Measurements from ENCODE around the gene PHACTR1. TPM values are rescaled to one million over a fixed set of nuclear protein-coding genes. Genes with fewer than 3 reads are reported as not detected.

Gene PHACTR1
- total and polyA plus RNA-seq, 8 donors = 1.4 to 12.4 (median 9.3) TPM

GRCh38 chr6:13177664-13178063 lies 461.1 kb downstream of the PHACTR1 start:
- Histone ChIP-seq H3K4me3 (no peak overlapping the region), H3K27ac (no peak overlapping the region), H3K4me1 (no peaks in the 10 kb centered on the region), H3K27me3 (no peaks in the 10 kb centered on the region), H3K9me3 (no peaks in the 10 kb centered on the region), H3K36me3 (no peaks in the 10 kb centered on the region)
- intact Hi-C loops (cut with DNase I) = no loop called here
- DNase-seq = no peak
- no peak for ATAC-seq
- FAIRE-seq = no peak
- no peak for TF ChIP-seq CTCF (IDR thresholded peaks at IDR 0.05)
- 90 to 98% methylated on average over 2 of the region's 2 CpGs for WGBS, 2 donors

- Histone ChIP-seq H3K36me3 (no peaks in the 10 kb centered on the region), H3K4me3 (no peak overlapping the region), H3K27me3 (no peaks in the 10 kb centered on the region), H3K27ac (no peak overlapping the region), H3K9me3 (no peaks in the 10 kb centered on the region), H3K4me1 (no peaks in the 10 kb centered on the region)
- TF ChIP-seq CTCF (IDR thresholded peaks at IDR 0.05) = no peak
- no peak for DNase-seq
- 53 to 67% methylated on average over 5 of the region's 5 CpGs for WGBS, 2 donors
- intact Hi-C loops (cut with DNase I) = no loop called here
- peak in 2 of 4 donors; percentile 28 to 37 for ATAC-seq
- FAIRE-seq = no peak
Observed at GRCh38 chr6:13178107-13178506, 461.5 kb downstream of the PHACTR1 start.

- FAIRE-seq = no peak
- no peak for DNase-seq
- TF ChIP-seq CTCF (IDR thresholded peaks at IDR 0.05) = no peak
- Histone ChIP-seq H3K27me3 (no peaks in the 10 kb centered on the region), H3K36me3 (no peaks in the 10 kb centered on the region), H3K4me1 (no peaks in the 10 kb centered on the region), H3K27ac (no peak overlapping the region), H3K4me3 (no peak overlapping the region), H3K9me3 (no peaks in the 10 kb centered on the region)
- no peak for ATAC-seq
- WGBS, 2 donors = 85 to 96% methylated on average over 7 of the region's 7 CpGs
- intact Hi-C loops (cut with DNase I) = no loop called here
Observed at GRCh38 chr6:13180538-13180937, 464.0 kb downstream of the PHACTR1 start.

DNA sequence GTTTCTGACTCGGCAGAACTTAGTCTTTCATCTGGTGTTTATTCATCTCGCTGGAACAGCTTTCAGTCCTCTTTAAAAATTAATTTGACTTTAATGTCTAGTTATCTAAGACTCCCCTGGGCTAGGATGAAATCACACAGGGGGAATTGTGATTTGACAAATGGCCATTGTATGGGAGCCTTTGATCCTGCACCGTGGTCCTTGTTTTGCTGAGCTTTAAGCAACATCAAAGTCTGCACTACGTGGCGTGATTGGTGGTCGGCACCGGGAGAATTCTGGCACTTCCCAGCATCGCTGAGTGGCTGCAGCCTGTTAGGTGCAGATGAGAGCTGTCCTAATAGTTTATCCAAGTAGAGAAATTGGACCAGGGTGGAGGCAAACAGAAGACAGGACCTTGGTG lies 464.8 kb downstream of the PHACTR1 start:
- DNase-seq (no peak), FAIRE-seq (no peak), ATAC-seq (no peak)
- Histone ChIP-seq H3K9me3 (no peaks in the 10 kb centered on the region), H3K27me3 (no peaks in the 10 kb centered on the region), H3K27ac (no peak overlapping the region), H3K36me3 (no peaks in the 10 kb centered on the region), H3K4me1 (no peaks in the 10 kb centered on the region), H3K4me3 (no peak overlapping the region)
- WGBS, 2 donors = 51 to 68% methylated on average over 8 of the region's 8 CpGs
- intact Hi-C loops (cut with DNase I) = no loop called here
- TF ChIP-seq CTCF (IDR thresholded peaks at IDR 0.05) = no peak

- Histone ChIP-seq H3K4me1 (no peaks in the 10 kb centered on the region), H3K9me3 (no peaks in the 10 kb centered on the region), H3K27me3 (no peaks in the 10 kb centered on the region), H3K36me3 (no peaks in the 10 kb centered on the region), H3K27ac (no peak overlapping the region), H3K4me3 (no peak overlapping the region)
- FAIRE-seq = no peak
- intact Hi-C loops (cut with DNase I) = no loop called here
- no peak for DNase-seq
- no peak for ATAC-seq
- WGBS, 2 donors = 91 to 96% methylated on average over 9 of the region's 9 CpGs
- no peak for TF ChIP-seq CTCF (IDR thresholded peaks at IDR 0.05)
Observed at GRCh38 chr6:13183415-13184088, 467.0 kb downstream of the PHACTR1 start.

Data from pancreas (tissue), 10 donors.